CD14-positive monocyte (primary cell): ENCODE data around the gene TTC33. TPM values are rescaled to one million over a fixed set of nuclear protein-coding genes. Genes with fewer than 3 reads are reported as not detected.

Source experiments
- DNase-seq, 3 donors: peaks; one replicate each; pipeline ENCODE4 v3.0.0-alpha.2; 2011 to 2022
- H2AFZ ChIP-seq: 2 replicates; pipeline ENCODE4 v1.6.0; 2012; ENCODE audit warnings: mild to moderate bottlenecking, low read depth, low read length, inconsistent platforms; ENCODE audit not compliant: insufficient read depth, poor library complexity, severe bottlenecking
- H3K27ac ChIP-seq, 2 donors: 1 replicate in 1 of 2; 2 replicates in 1 of 2; pipeline ENCODE4 v1.5.1; 2012 to 2013; ENCODE audit warnings: low read length in 2 of 2, control low read depth in 1 of 2, inconsistent platforms in 1 of 2, low read depth in 1 of 2, mild to moderate bottlenecking in 1 of 2
- H3K27me3 ChIP-seq, 2 donors: one replicate each; pipeline versions ENCODE4 v1.6.0 to v1.6.1; 2011 to 2013; ENCODE audit warnings: low read length in 2 of 2; ENCODE audit not compliant: control insufficient read depth in 2 of 2, insufficient read depth in 2 of 2
- H3K36me3 ChIP-seq, 2 donors: replicated peaks in 1 of 2; 1 replicate in 1 of 2; 2 replicates in 1 of 2; pipeline versions ENCODE4 v1.5.1 to v1.6.1; 2012 to 2013; ENCODE audit warnings: low read length in 2 of 2, control low read depth in 1 of 2, inconsistent platforms in 1 of 2, mild to moderate bottlenecking in 1 of 2; ENCODE audit not compliant: insufficient read depth in 2 of 2, control insufficient read depth in 1 of 2
- H3K4me1 ChIP-seq, 2 donors: 1 replicate in 1 of 2; 2 replicates in 1 of 2; pipeline versions ENCODE4 v1.5.1 to v1.6.1; 2012 to 2013; ENCODE audit warnings: low read length in 2 of 2, control low read depth in 1 of 2, inconsistent platforms in 1 of 2, mild to moderate bottlenecking in 1 of 2, moderate library complexity in 1 of 2; ENCODE audit not compliant: insufficient read depth in 2 of 2, control insufficient read depth in 1 of 2
- H3K4me2 ChIP-seq: replicated peaks from 2 replicates; pipeline ENCODE3; 2012; ENCODE audit warnings: low read length, moderate library complexity, mild to moderate bottlenecking; ENCODE audit not compliant: poor library complexity, severe bottlenecking; ENCODE audit errors: extremely low read depth
- H3K4me3 ChIP-seq, 3 experiments: fragments of 200-600 bp in 1 of 3; sonication (generic) in 1 of 3; replicated peaks in 1 of 3; 1 replicate in 2 of 3; 2 replicates in 1 of 3; pipeline ENCODE4 v1.5.1; 2011 to 2013; ENCODE audit warnings: low read length in 3 of 3, mild to moderate bottlenecking in 3 of 3, control low read depth in 2 of 3, low read depth in 2 of 3, inconsistent platforms in 1 of 3, moderate library complexity in 1 of 3
- H3K79me2 ChIP-seq: 2 replicates; pipeline ENCODE4 v1.6.0; 2012; ENCODE audit warnings: mild to moderate bottlenecking, control low read depth, inconsistent platforms, low read length, moderate library complexity; ENCODE audit not compliant: insufficient read depth
- H3K9ac ChIP-seq: 2 replicates; pipeline ENCODE4 v1.6.0; 2017; ENCODE audit warnings: low read length, mild to moderate bottlenecking; ENCODE audit not compliant: insufficient read depth, poor library complexity, severe bottlenecking
- H3K9me3 ChIP-seq, 2 donors: replicated peaks in 1 of 2; 1 replicate in 1 of 2; 2 replicates in 1 of 2; pipeline versions ENCODE4 v1.5.1 to v1.6.1; 2012 to 2013; ENCODE audit warnings: low read length in 2 of 2, control low read depth in 1 of 2; ENCODE audit not compliant: control insufficient read depth in 1 of 2, insufficient read depth in 1 of 2
- H4K20me1 ChIP-seq: 2 replicates; pipeline ENCODE4 v1.6.0; 2012; ENCODE audit warnings: mild to moderate bottlenecking, low read length, control low read depth, moderate library complexity; ENCODE audit not compliant: insufficient read depth
- H3K27ac Mint-ChIP-seq, 7 donors: one replicate each; pipeline ENCODE4 v1.8.0; 2020; ENCODE audit warnings: mild to moderate bottlenecking in 7 of 7, mixed read lengths in 7 of 7, moderate library complexity in 6 of 7, inconsistent platforms in 2 of 7
- H3K27me3 Mint-ChIP-seq, 3 donors: one replicate each; pipeline ENCODE4 v1.8.0; 2021 to 2022; ENCODE audit warnings: low read depth in 3 of 3, mild to moderate bottlenecking in 3 of 3, mixed read lengths in 3 of 3, moderate library complexity in 3 of 3, inconsistent platforms in 1 of 3
- H3K36me3 Mint-ChIP-seq, 2 donors: one replicate each; pipeline ENCODE4 v1.8.0; 2020; ENCODE audit warnings: mixed read lengths in 2 of 2, inconsistent platforms in 1 of 2, mild to moderate bottlenecking in 1 of 2
- H3K4me1 Mint-ChIP-seq: one replicate; pipeline ENCODE4 v1.8.0; 2020; ENCODE audit warnings: mild to moderate bottlenecking, mixed read lengths
- H3K4me3 Mint-ChIP-seq, 2 donors: one replicate each; pipeline ENCODE4 v1.8.0; 2020; ENCODE audit warnings: mild to moderate bottlenecking in 2 of 2, mixed read lengths in 2 of 2, moderate library complexity in 1 of 2
- H3K9me3 Mint-ChIP-seq, 7 donors: one replicate each; pipeline ENCODE4 v1.8.0; 2020 to 2022; ENCODE audit warnings: mixed read lengths in 7 of 7, mild to moderate bottlenecking in 6 of 7, moderate library complexity in 6 of 7, inconsistent platforms in 2 of 7
- CTCF ChIP-seq: fragments of 200-600 bp; IDR thresholded peaks from one replicate; pipeline ENCODE4 v1.8.0; 2022; ENCODE audit warnings: antibody characterized with exemption, mild to moderate bottlenecking
- whole genome bisulfite sequencing: methylation state at CpG from one replicate; pipeline ENCODE4 v1.1.5; 2013; ENCODE audit warnings: missing lambda C conversion rate; ENCODE audit not compliant: insufficient coverage; 5-methylcytosine and 5-hydroxymethylcytosine counted together
- intact Hi-C, 2 donors: fragments of 100-400 bp; cut with micrococcal nuclease; formaldehyde crosslinking; loops; one replicate each; pipeline versions ENCODE4 v1.15.0 to v1.15.1; 2023
- polyA plus RNA-seq, 3 donors: library from polyadenylated mRNA; depleted of rRNA in 1 of 3; unstranded in 2 of 3; stranded (reverse) in 1 of 3; fragments of 300-500 nt in 2 of 3; fragments of >200 nt in 1 of 3; fragmentation: Illumina TruSeq in 2 of 3; gene quantifications; 1 replicate in 2 of 3; 2 replicates in 1 of 3; pipeline ENCODE4 v1.2.3, GENCODE V29; 2012 to 2021

TTC33 gene
- polyA plus RNA-seq, 3 donors = 1.5 to 11.7 (median 9.4) TPM

GRCh38 chr5:40683305-40683704 is 72.5 kb downstream of the TTC33 start:
- H3K27ac Mint-ChIP-seq = peak overlapping the region in 4 of 7 donors; percentile 61 to 93 (median 88)
- Histone ChIP-seq H3K9ac (peak overlapping the region; percentile 78), H3K4me3 (peak overlapping the region; percentile 66 to 98 (median 95)), H3K27me3 (no peaks in the 10 kb centered on the region), H4K20me1 (peaks cover 83% of the 10 kb centered on the region), H3K27ac (peak overlapping the region in 1 of 2 donors; percentile 83), H3K4me2 (peak overlapping the region; percentile 91), H2AFZ (no peak overlapping the region), H3K79me2 (peaks cover 91% of the 10 kb centered on the region), H3K9me3 (no peaks in the 10 kb centered on the region), H3K4me1 (peaks cover 55 to 76% of the 10 kb centered on the region in 2 donors), H3K36me3 (peaks cover 17 to 18% of the 10 kb centered on the region in 2 donors)
- H3K27me3 Mint-ChIP-seq = no peaks in the 10 kb centered on the region
- peaks cover 0 to 2% (median 0%) of the 10 kb centered on the region in 7 donors for H3K9me3 Mint-ChIP-seq
- intact Hi-C loops = loop anchor here (5.0 to 10.0 kb wide), 5 partner anchors 71 to 279 kb away; partner anchors contain the start of gene TTC33 (in 1 of the 2)
- peaks cover 53 to 61% of the 10 kb centered on the region in 2 donors for H3K36me3 Mint-ChIP-seq
- DNase-seq = no peak
- H3K4me1 Mint-ChIP-seq = peaks cover 67% of the 10 kb centered on the region
- WGBS = no CpG with 5 or more reads among the region's 1 CpG
- peak overlapping the region; percentile 100 for H3K4me3 Mint-ChIP-seq
- TF ChIP-seq CTCF = no peak

GRCh38 chr5:40682154-40683017 is 73.4 kb downstream of the TTC33 start:
- intact Hi-C loops = loop anchor here (5.0 to 10.0 kb wide), 5 partner anchors 72 to 278 kb away; partner anchors contain the start of gene TTC33 (in 1 of the 2)
- Histone ChIP-seq H3K4me3 (peak overlapping the region; percentile 66 to 98 (median 95)), H3K9me3 (no peaks in the 10 kb centered on the region), H3K4me2 (peak overlapping the region; percentile 91), H3K27ac (peak overlapping the region; percentile 39 to 83), H3K36me3 (peaks cover 17 to 18% of the 10 kb centered on the region in 2 donors), H3K79me2 (peaks cover 89% of the 10 kb centered on the region), H2AFZ (peak overlapping the region; percentile 51), H3K4me1 (peaks cover 49 to 76% of the 10 kb centered on the region in 2 donors), H4K20me1 (peaks cover 74% of the 10 kb centered on the region), H3K27me3 (no peaks in the 10 kb centered on the region), H3K9ac (peak overlapping the region; percentile 78)
- H3K27me3 Mint-ChIP-seq = no peaks in the 10 kb centered on the region
- peak in 2 of 3 donors; percentile 41 to 48 for DNase-seq
- H3K4me3 Mint-ChIP-seq = peak overlapping the region; percentile 100
- TF ChIP-seq CTCF = no peak
- H3K36me3 Mint-ChIP-seq = peaks cover 44 to 52% of the 10 kb centered on the region in 2 donors
- H3K9me3 Mint-ChIP-seq = peaks cover 0 to 2% (median 0%) of the 10 kb centered on the region in 7 donors
- WGBS = 20% methylated on average over 4 of the region's 16 CpGs
- H3K27ac Mint-ChIP-seq = peak overlapping the region; percentile 41 to 93 (median 86)
- peaks cover 64% of the 10 kb centered on the region for H3K4me1 Mint-ChIP-seq
